ENCODE measurements around the gene ELL2. TPM values are rescaled to one million over a fixed set of nuclear protein-coding genes. Genes with fewer than 3 reads are reported as not detected.
"Not testable (repeated sequence)": the region's sequence is repeated elsewhere in the genome, so short reads cannot be mapped to it uniquely, and the experiment has no call there.

Gene ELL2
- total RNA-seq, 2 donors from 2014 or later, result 110 to 200 TPM

GRCh38 chr5:95878417-95879323, 83.0 kb downstream of the ELL2 start:
- ATAC-seq (no peak), DNase-seq (ENCODE audit: low spot score) (no peak)
- Mint-ChIP-seq H3K9me3 (no peaks in the 10 kb centered on the region), H3K27ac (peak overlapping the region in 1 of 2 donors; percentile 77), H3K4me1 (ENCODE audit: low read depth in 2 of 2) (peaks cover 9 to 13% of the 10 kb centered on the region in 2 donors), H3K36me3 (no peaks in the 10 kb centered on the region), H3K27me3 (no peaks in the 10 kb centered on the region), H3K4me3 (no peak overlapping the region)

GRCh38 chr5:95876782-95877181, 84.9 kb downstream of the ELL2 start:
- ATAC-seq (no peak), DNase-seq (ENCODE audit: low spot score) (no peak)
- H3K36me3 Mint-ChIP-seq, result no peaks in the 10 kb centered on the region
- H3K27me3 Mint-ChIP-seq, result no peaks in the 10 kb centered on the region
- no peaks in the 10 kb centered on the region for H3K9me3 Mint-ChIP-seq
- peaks cover 6 to 14% of the 10 kb centered on the region in 2 donors for H3K4me1 Mint-ChIP-seq (ENCODE audit: low read depth in 2 of 2)
- peak overlapping the region in 1 of 2 donors; percentile 68 for H3K27ac Mint-ChIP-seq
- no peak overlapping the region for H3K4me3 Mint-ChIP-seq

- no peak for ATAC-seq
- Mint-ChIP-seq H3K27me3 (no peaks in the 10 kb centered on the region), H3K9me3 (no peaks in the 10 kb centered on the region), H3K4me1 (ENCODE audit: low read depth in 2 of 2) (peaks cover 28 to 33% of the 10 kb centered on the region in 2 donors), H3K27ac (peak overlapping the region in 1 of 2 donors; percentile 98), H3K4me3 (no peak overlapping the region), H3K36me3 (no peaks in the 10 kb centered on the region)
- no peak for DNase-seq (ENCODE audit: low spot score)
Observed at GRCh38 chr5:95874246-95874645, 87.4 kb downstream of the ELL2 start.

- Mint-ChIP-seq H3K9me3 (no peaks in the 10 kb centered on the region), H3K4me1 (ENCODE audit: low read depth in 2 of 2) (peaks cover 37 to 40% of the 10 kb centered on the region in 2 donors), H3K27ac (peak overlapping the region in 1 of 2 donors; percentile 98), H3K27me3 (no peaks in the 10 kb centered on the region), H3K36me3 (peaks cover 2% of the 10 kb centered on the region), H3K4me3 (no peak overlapping the region)
- no peak for DNase-seq (ENCODE audit: low spot score)
- ATAC-seq, result no peak
Observed at GRCh38 chr5:95873351-95873750, 88.3 kb downstream of the ELL2 start.

GRCh38 chr5:95872346-95873268, 89.0 kb downstream of the ELL2 start:
- Mint-ChIP-seq H3K36me3 (peaks cover 5% of the 10 kb centered on the region), H3K4me1 (ENCODE audit: low read depth in 2 of 2) (peaks cover 41 to 46% of the 10 kb centered on the region in 2 donors), H3K27me3 (no peaks in the 10 kb centered on the region), H3K9me3 (no peaks in the 10 kb centered on the region), H3K27ac (peak overlapping the region; percentile 5 to 98), H3K4me3 (peak overlapping the region; percentile 8)
- no peak for DNase-seq (ENCODE audit: low spot score)
- no peak for ATAC-seq

GRCh38 chr5:95871146-95871806, 90.4 kb downstream of the ELL2 start:
- H3K9me3 Mint-ChIP-seq, result no peaks in the 10 kb centered on the region
- H3K27ac Mint-ChIP-seq, result peak overlapping the region; percentile 91 to 98
- peaks cover 12% of the 10 kb centered on the region for H3K36me3 Mint-ChIP-seq
- peak overlapping the region; percentile 79 for H3K4me3 Mint-ChIP-seq
- peaks cover 49 to 52% of the 10 kb centered on the region in 2 donors for H3K4me1 Mint-ChIP-seq (ENCODE audit: low read depth in 2 of 2)
- no peak for DNase-seq (ENCODE audit: low spot score)
- ATAC-seq, result no peak
- no peaks in the 10 kb centered on the region for H3K27me3 Mint-ChIP-seq

- Mint-ChIP-seq H3K36me3 (peaks cover 12% of the 10 kb centered on the region), H3K4me3 (peak overlapping the region; percentile 79), H3K27me3 (no peaks in the 10 kb centered on the region), H3K4me1 (ENCODE audit: low read depth in 2 of 2) (peaks cover 49 to 55% of the 10 kb centered on the region in 2 donors), H3K27ac (peak overlapping the region; percentile 91 to 98), H3K9me3 (no peaks in the 10 kb centered on the region)
- DNase-seq (ENCODE audit: low spot score) (peak; percentile 85), ATAC-seq (peak; percentile 87 to 90)
Observed at GRCh38 chr5:95870105-95870672, 91.5 kb downstream of the ELL2 start.

- ATAC-seq, result peak; percentile 75 to 77
- peaks cover 49 to 58% of the 10 kb centered on the region in 2 donors for H3K4me1 Mint-ChIP-seq (ENCODE audit: low read depth in 2 of 2)
Observed at GRCh38 chr5:95869173-95869855, 92.3 kb downstream of the ELL2 start.

GRCh38 chr5:95868136-95868535, 93.5 kb downstream of the ELL2 start:
- Mint-ChIP-seq H3K27ac (peak overlapping the region; percentile 91 to 98), H3K9me3 (no peaks in the 10 kb centered on the region), H3K27me3 (peaks cover 0 to 5% of the 10 kb centered on the region in 2 donors), H3K4me3 (peak overlapping the region; percentile 79), H3K36me3 (peaks cover 12% of the 10 kb centered on the region), H3K4me1 (ENCODE audit: low read depth in 2 of 2) (peaks cover 51 to 63% of the 10 kb centered on the region in 2 donors)
- no peak for ATAC-seq
- no peak for DNase-seq (ENCODE audit: low spot score)

More at GRCh38 chr5:95869173-95869855, 92.3 kb downstream of the ELL2 start:
- H3K27me3 Mint-ChIP-seq, H3K9me3 Mint-ChIP-seq: not testable (repeated sequence)
- H3K27ac Mint-ChIP-seq, result peak overlapping the region; percentile 91 to 98
- DNase-seq (ENCODE audit: low spot score), result peak; percentile 84
- peak overlapping the region; percentile 79 for H3K4me3 Mint-ChIP-seq
- H3K36me3 Mint-ChIP-seq, result peaks cover 12% of the 10 kb centered on the region

- DNase-seq (ENCODE audit: low spot score), result no peak
- Mint-ChIP-seq H3K36me3 (peaks cover 12% of the 10 kb centered on the region), H3K9me3 (no peaks in the 10 kb centered on the region), H3K27me3 (peaks cover 9 to 21% of the 10 kb centered on the region in 2 donors), H3K4me3 (peak overlapping the region; percentile 56), H3K4me1 (ENCODE audit: low read depth in 2 of 2) (peaks cover 60 to 69% of the 10 kb centered on the region in 2 donors), H3K27ac (peak overlapping the region; percentile 64 to 98)
- ATAC-seq, result no peak
Observed at GRCh38 chr5:95866435-95867040, 95.1 kb downstream of the ELL2 start.

GRCh38 chr5:95864944-95865504, 96.6 kb downstream of the ELL2 start:
- no peak for DNase-seq (ENCODE audit: low spot score)
- H3K36me3 Mint-ChIP-seq, result peaks cover 12% of the 10 kb centered on the region
- no peak for ATAC-seq
- H3K9me3 Mint-ChIP-seq, result no peaks in the 10 kb centered on the region
- peak overlapping the region in 1 of 2 donors; percentile 4 for H3K27ac Mint-ChIP-seq
- H3K4me1 Mint-ChIP-seq (ENCODE audit: low read depth in 2 of 2), result peaks cover 55 to 67% of the 10 kb centered on the region in 2 donors
- H3K27me3 Mint-ChIP-seq, result peaks cover 12 to 23% of the 10 kb centered on the region in 2 donors
- no peak overlapping the region for H3K4me3 Mint-ChIP-seq

GRCh38 chr5:95864456-95864855, 97.2 kb downstream of the ELL2 start:
- H3K27ac Mint-ChIP-seq, result peak overlapping the region in 1 of 2 donors; percentile 12
- H3K4me3 Mint-ChIP-seq, result no peak overlapping the region
- no peak for ATAC-seq
- peaks cover 52 to 64% of the 10 kb centered on the region in 2 donors for H3K4me1 Mint-ChIP-seq (ENCODE audit: low read depth in 2 of 2)
- H3K36me3 Mint-ChIP-seq, result peaks cover 12% of the 10 kb centered on the region
- peaks cover 13 to 25% of the 10 kb centered on the region in 2 donors for H3K27me3 Mint-ChIP-seq
- no peak for DNase-seq (ENCODE audit: low spot score)
- H3K9me3 Mint-ChIP-seq, result no peaks in the 10 kb centered on the region

Measured in natural killer cell treated with Interleukin-12 subunit alpha and Interleukin-12 subunit beta and Interleukin-15 and Interleukin-18, amount 100 ng/mL, for 72 hours (primary cell).